Caco-2 (cell line): ENCODE data around the gene NOTUM. TPM values are rescaled to one million over a fixed set of nuclear protein-coding genes. Genes with fewer than 3 reads are reported as not detected.

Source experiments
- BruUV-seq: library from RNA; stranded (reverse); fragments of 400-500 nt; replicated peaks from 2 replicates; lab custom pipeline; 2021; lab: Mats Ljungman, UMichigan
- CTCF ChIA-PET: fragments of 300-600 bp; sonication (Branson Sonifier 250); formaldehyde crosslinking; loops from one replicate; lab custom pipeline; 2022; ENCODE audit warnings: antibody characterized with exemption; lab: Charles Lee
- POLR2A ChIA-PET: fragments of 300-600 bp; sonication (Branson Sonifier 250); formaldehyde crosslinking; loops from one replicate; lab custom pipeline; 2022; ENCODE audit warnings: antibody characterized with exemption; lab: Charles Lee
- DNase-seq, 2 experiments: peaks; one replicate each; pipeline versions ENCODE4 v3.0.0 to v3.0.0-alpha.2; 2020 to 2022
- H3K27me3 ChIP-seq: replicated peaks from 2 replicates; pipeline ENCODE4 v1.6.0; 2011; ENCODE audit warnings: low read length; ENCODE audit not compliant: control insufficient read depth, insufficient read depth
- H3K36me3 ChIP-seq: 2 replicates; pipeline ENCODE4 v1.5.1; 2011; ENCODE audit warnings: low read length; ENCODE audit not compliant: control insufficient read depth, insufficient read depth
- H3K4me1 ChIP-seq: fragments of 250-450 bp; sonication (Bioruptor Pico); 2 replicates; pipeline ENCODE4 v1.5.1; 2020; ENCODE audit warnings: mild to moderate bottlenecking
- H3K4me3 ChIP-seq: 2 replicates; pipeline ENCODE4 v1.5.1; 2011; ENCODE audit warnings: low read depth, mild to moderate bottlenecking, control low read depth, low read length
- H3K9me3 ChIP-seq: fragments of 250-450 bp; sonication (Bioruptor Pico); 2 replicates; pipeline ENCODE4 v1.5.1; 2020; ENCODE audit warnings: mild to moderate bottlenecking, moderate library complexity
- H3K27ac Mint-ChIP-seq: one replicate; pipeline ENCODE4 v1.8.0; 2022; ENCODE audit warnings: mixed read lengths; ENCODE audit not compliant: unreplicated experiment
- H3K27me3 Mint-ChIP-seq: one replicate; pipeline ENCODE4 v1.8.0; 2022; ENCODE audit warnings: mixed read lengths; ENCODE audit not compliant: insufficient read depth, unreplicated experiment
- H3K36me3 Mint-ChIP-seq: one replicate; pipeline ENCODE4 v1.8.0; 2022; ENCODE audit warnings: mild to moderate bottlenecking, mixed read lengths; ENCODE audit not compliant: insufficient read depth, unreplicated experiment
- H3K4me1 Mint-ChIP-seq: one replicate; pipeline ENCODE4 v1.8.0; 2022; ENCODE audit warnings: low read depth, mixed read lengths; ENCODE audit not compliant: unreplicated experiment
- H3K4me3 Mint-ChIP-seq: one replicate; pipeline ENCODE4 v1.8.0; 2022; ENCODE audit warnings: mild to moderate bottlenecking, moderate library complexity, mixed read lengths; ENCODE audit not compliant: unreplicated experiment
- H3K9me3 Mint-ChIP-seq: one replicate; pipeline ENCODE4 v1.8.0; 2022; ENCODE audit warnings: mixed read lengths; ENCODE audit not compliant: unreplicated experiment
- CTCF ChIP-seq, 2 experiments: fragments of 200-600 bp in 1 of 2; IDR thresholded peaks; 1 replicate in 1 of 2; 2 replicates in 1 of 2; pipeline versions ENCODE4 v1.5.1 to v1.8.0; 2011 to 2022; ENCODE audit warnings: antibody characterized with exemption in 1 of 2, control low read depth in 1 of 2, inconsistent platforms in 1 of 2, low read depth in 1 of 2, low read length in 1 of 2, mild to moderate bottlenecking in 1 of 2, moderate library complexity in 1 of 2; ENCODE audit not compliant: insufficient read depth in 1 of 2, severe bottlenecking in 1 of 2, unreplicated experiment in 1 of 2
- intact Hi-C: fragments of 100-400 bp; cut with micrococcal nuclease; formaldehyde crosslinking; loops from one replicate; pipeline ENCODE4 v1.10.0; 2022; ENCODE audit not compliant: unreplicated experiment
- total RNA-seq: library from RNA; stranded (reverse); gene quantifications from 2 replicates; pipeline ENCODE4 v1.2.3, GENCODE V29; 2022

NOTUM gene
- total RNA-seq, 1 experiment from 2014 or later = 11.1 TPM

- BruUV-seq = no TSS peak
- intact Hi-C loops = no loop called here
- H3K27me3 Mint-ChIP-seq = no peaks in the 10 kb centered on the region
- Histone ChIP-seq H3K4me1 (peaks cover 12% of the 10 kb centered on the region), H3K27me3 (no peaks in the 10 kb centered on the region), H3K4me3 (no peak overlapping the region), H3K36me3 (peaks cover 12% of the 10 kb centered on the region; the same call in 1 of the 2 replicates), H3K9me3 (no peaks in the 10 kb centered on the region)
- no peak for TF ChIP-seq CTCF (IDR thresholded peaks at IDR 0.05; ENCODE audit: insufficient read depth in 1 of 2, low read depth in 1 of 2, low read length in 1 of 2, severe bottlenecking in 1 of 2, unreplicated experiment in 1 of 2)
- CTCF ChIA-PET = no interaction called here
- POLR2A ChIA-PET = no interaction called here
- no peaks in the 10 kb centered on the region for H3K9me3 Mint-ChIP-seq
- DNase-seq = no peak
- peaks cover 2% of the 10 kb centered on the region for H3K4me1 Mint-ChIP-seq
- H3K36me3 Mint-ChIP-seq = peaks cover 85% of the 10 kb centered on the region
- no peak overlapping the region for H3K4me3 Mint-ChIP-seq
- H3K27ac Mint-ChIP-seq = no peak overlapping the region
Measured at GRCh38 chr17:81905993-81906392, 55.0 kb downstream of the NOTUM start.

GRCh38 chr17:81905424-81905875, 55.5 kb downstream of the NOTUM start:
- no peak overlapping the region for H3K27ac Mint-ChIP-seq
- peaks cover 7% of the 10 kb centered on the region for H3K4me1 Mint-ChIP-seq
- POLR2A ChIA-PET = no interaction called here

GRCh38 chr17:81904600-81905423, 56.2 kb downstream of the NOTUM start:
- no peak for TF ChIP-seq CTCF (IDR thresholded peaks at IDR 0.05; ENCODE audit: insufficient read depth in 1 of 2, low read depth in 1 of 2, low read length in 1 of 2, severe bottlenecking in 1 of 2, unreplicated experiment in 1 of 2)
- CTCF ChIA-PET = interaction anchor here (0.5 kb wide), 1 partner anchor 23 kb away, joined by 5 read pairs; the partner anchor contains the start of gene MAFG
- no peaks in the 10 kb centered on the region for H3K27me3 ChIP-seq
- BruUV-seq = TSS peak; percentile 8
- no peak overlapping the region for H3K4me3 ChIP-seq
- H3K4me3 Mint-ChIP-seq = no peak overlapping the region
- H3K36me3 ChIP-seq = peaks cover 12% of the 10 kb centered on the region; the same call in 1 of the 2 replicates
- no peaks in the 10 kb centered on the region for H3K9me3 ChIP-seq
- no peak overlapping the region for H3K27ac Mint-ChIP-seq
- H3K9me3 Mint-ChIP-seq = no peaks in the 10 kb centered on the region
- POLR2A ChIA-PET = no interaction called here
- peaks cover 7% of the 10 kb centered on the region for H3K4me1 ChIP-seq
- intact Hi-C loops = no loop called here
- peaks cover 7% of the 10 kb centered on the region for H3K4me1 Mint-ChIP-seq
- no peak for DNase-seq
- H3K36me3 Mint-ChIP-seq = peaks cover 87% of the 10 kb centered on the region
- no peaks in the 10 kb centered on the region for H3K27me3 Mint-ChIP-seq

More at GRCh38 chr17:81905424-81905875, 55.5 kb downstream of the NOTUM start:
- Histone ChIP-seq H3K27me3 (no peaks in the 10 kb centered on the region), H3K4me1 (peaks cover 12% of the 10 kb centered on the region), H3K36me3 (peaks cover 12% of the 10 kb centered on the region; the same call in 1 of the 2 replicates), H3K9me3 (no peaks in the 10 kb centered on the region), H3K4me3 (no peak overlapping the region)
- CTCF ChIA-PET = no interaction called here
- Mint-ChIP-seq H3K36me3 (peaks cover 87% of the 10 kb centered on the region), H3K9me3 (no peaks in the 10 kb centered on the region), H3K4me3 (no peak overlapping the region), H3K27me3 (no peaks in the 10 kb centered on the region)
- intact Hi-C loops = no loop called here
- DNase-seq = no peak
- TF ChIP-seq CTCF (IDR thresholded peaks at IDR 0.05; ENCODE audit: insufficient read depth in 1 of 2, low read depth in 1 of 2, low read length in 1 of 2, severe bottlenecking in 1 of 2, unreplicated experiment in 1 of 2) = no peak
- BruUV-seq = no TSS peak
